ENCODE data around the gene RXFP4.

GRCh38 chr1:155981266-155982088 is 40.0 kb downstream of the RXFP4 start:
- no peak for TF ChIP-seq CTCF (IDR thresholded peaks at IDR 0.05)
- TF ChIP-seq POLR2A (IDR thresholded peaks at IDR 0.05), result peak in 2 of 4 donors; percentile 43 to 53
- TF ChIP-seq EP300 (IDR thresholded peaks at IDR 0.05), result no peak

Measured in upper lobe of left lung (tissue), 4 donors.